Measurements from ENCODE around the gene EYA4.

DNA sequence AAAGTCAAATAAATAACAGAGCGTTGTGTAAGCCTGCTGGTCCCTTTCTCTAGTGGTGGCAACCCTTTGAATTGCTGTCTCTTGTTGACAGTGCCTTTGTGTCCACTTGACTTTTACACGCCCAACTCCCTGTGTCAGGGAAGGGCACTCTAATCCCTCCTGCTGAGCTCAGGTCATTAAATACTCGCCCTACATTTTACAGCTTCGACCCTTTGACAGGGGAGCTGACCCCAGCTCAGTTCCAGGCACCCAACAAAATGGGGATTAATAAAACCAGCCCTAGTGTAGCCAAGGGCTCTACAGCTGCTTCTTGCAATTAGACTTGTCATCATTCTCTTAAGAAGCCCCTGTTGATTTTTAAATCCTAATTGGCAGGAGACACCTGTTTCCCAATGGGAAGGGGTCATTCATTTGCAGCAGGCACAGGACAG is 308.2 kb downstream of the EYA4 start:
- TF ChIP-seq EZH2phosphoT487 (IDR thresholded peaks at IDR 0.05; ENCODE audit: borderline replicate concordance, low read depth, low read length), result no peak
- TF ChIP-seq, protein P1, sequence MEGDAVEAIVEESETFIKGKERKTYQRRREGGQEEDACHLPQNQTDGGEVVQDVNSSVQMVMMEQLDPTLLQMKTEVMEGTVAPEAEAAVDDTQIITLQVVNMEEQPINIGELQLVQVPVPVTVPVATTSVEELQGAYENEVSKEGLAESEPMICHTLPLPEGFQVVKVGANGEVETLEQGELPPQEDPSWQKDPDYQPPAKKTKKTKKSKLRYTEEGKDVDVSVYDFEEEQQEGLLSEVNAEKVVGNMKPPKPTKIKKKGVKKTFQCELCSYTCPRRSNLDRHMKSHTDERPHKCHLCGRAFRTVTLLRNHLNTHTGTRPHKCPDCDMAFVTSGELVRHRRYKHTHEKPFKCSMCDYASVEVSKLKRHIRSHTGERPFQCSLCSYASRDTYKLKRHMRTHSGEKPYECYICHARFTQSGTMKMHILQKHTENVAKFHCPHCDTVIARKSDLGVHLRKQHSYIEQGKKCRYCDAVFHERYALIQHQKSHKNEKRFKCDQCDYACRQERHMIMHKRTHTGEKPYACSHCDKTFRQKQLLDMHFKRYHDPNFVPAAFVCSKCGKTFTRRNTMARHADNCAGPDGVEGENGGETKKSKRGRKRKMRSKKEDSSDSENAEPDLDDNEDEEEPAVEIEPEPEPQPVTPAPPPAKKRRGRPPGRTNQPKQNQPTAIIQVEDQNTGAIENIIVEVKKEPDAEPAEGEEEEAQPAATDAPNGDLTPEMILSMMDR (conservative IDR thresholded peaks at IDR 0.05; ENCODE audit: low read length), result no peak

All from OCI-LY7 (cell line).